ENCODE data around the gene DOCK8.

DOCK8 gene

DNA sequence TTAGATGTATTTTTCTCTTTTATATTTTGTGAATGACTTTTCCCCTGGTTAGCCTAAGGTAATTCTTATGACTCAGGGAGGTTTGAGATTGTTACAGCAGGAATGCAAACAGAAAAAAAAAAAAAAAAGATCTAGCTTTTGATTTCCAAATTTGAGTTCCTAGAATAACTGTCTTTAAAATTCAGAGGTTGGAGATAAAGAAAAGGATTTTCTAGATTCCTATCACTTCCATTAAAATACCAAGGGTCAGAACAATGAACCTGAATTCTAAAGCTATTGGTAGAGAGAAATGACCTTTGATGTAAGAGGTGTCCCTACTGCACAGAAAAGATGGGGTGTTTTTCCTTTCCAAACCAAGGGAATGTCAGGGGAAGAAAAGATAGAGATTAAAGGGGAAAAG, 262.5 kb downstream of the DOCK8 start:
- TF ChIP-seq, protein P1, sequence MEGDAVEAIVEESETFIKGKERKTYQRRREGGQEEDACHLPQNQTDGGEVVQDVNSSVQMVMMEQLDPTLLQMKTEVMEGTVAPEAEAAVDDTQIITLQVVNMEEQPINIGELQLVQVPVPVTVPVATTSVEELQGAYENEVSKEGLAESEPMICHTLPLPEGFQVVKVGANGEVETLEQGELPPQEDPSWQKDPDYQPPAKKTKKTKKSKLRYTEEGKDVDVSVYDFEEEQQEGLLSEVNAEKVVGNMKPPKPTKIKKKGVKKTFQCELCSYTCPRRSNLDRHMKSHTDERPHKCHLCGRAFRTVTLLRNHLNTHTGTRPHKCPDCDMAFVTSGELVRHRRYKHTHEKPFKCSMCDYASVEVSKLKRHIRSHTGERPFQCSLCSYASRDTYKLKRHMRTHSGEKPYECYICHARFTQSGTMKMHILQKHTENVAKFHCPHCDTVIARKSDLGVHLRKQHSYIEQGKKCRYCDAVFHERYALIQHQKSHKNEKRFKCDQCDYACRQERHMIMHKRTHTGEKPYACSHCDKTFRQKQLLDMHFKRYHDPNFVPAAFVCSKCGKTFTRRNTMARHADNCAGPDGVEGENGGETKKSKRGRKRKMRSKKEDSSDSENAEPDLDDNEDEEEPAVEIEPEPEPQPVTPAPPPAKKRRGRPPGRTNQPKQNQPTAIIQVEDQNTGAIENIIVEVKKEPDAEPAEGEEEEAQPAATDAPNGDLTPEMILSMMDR (IDR thresholded peaks at IDR 0.05; ENCODE audit: low read depth, low read length) = no peak
- H3K4me3 ChIP-seq (ENCODE audit: low read depth, low read length) = no peak overlapping the region

DNA sequence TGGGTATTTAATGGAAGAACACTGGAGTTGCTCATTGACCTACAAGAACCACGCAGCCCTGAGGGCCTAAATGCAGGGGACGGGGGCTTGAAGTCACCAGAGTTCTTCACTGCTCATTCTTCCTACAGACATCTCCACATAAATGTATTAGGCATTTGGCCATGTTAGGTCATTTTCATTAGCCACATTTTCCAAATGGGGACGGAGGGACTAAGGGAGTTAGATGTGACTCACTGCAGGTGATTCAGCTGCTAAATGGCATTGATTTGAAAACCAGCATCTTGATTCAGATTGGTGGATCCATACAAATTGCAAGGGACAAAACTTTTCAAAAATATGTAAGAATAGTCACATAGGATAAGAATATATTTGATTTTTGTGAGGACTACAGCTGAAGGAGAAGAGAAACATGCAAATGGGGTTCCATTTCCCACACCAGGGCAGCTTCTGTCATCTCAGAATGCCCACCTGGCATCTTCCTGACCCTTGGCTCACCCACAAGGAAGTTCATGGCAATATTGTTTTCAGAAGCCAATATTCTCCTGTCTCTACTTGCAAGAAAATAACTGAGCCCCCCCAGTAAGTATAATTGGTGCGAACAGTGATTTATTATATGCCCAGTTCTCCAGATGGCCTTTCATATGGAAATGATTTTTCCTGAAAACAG, 264.8 kb downstream of the DOCK8 start:
- TF ChIP-seq, protein P1 (IDR thresholded peaks at IDR 0.05; ENCODE audit: low read depth, low read length) = no peak
- no peak overlapping the region for H3K4me3 ChIP-seq (ENCODE audit: low read depth, low read length)

DNA sequence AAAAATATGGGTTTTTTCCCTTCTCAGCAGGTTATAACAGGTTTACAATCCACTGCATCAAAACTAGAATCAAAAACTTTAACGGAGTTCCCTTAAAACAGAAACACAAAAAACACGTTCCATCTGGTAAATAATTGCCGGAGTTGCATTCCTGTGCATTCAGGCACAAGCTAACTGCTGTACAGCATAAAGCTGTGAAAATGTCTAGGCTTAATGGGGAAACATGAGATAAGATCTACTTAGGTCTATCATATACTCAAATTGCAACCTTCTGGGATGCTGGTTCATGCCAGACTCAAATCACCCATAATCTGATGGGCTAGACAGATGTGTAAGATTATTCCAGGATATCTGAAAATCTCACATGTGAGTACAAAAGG, 265.3 kb downstream of the DOCK8 start:
- TF ChIP-seq, protein P1 (IDR thresholded peaks at IDR 0.05; ENCODE audit: low read depth, low read length) = no peak
- H3K4me3 ChIP-seq (ENCODE audit: low read depth, low read length) = no peak overlapping the region

DNA sequence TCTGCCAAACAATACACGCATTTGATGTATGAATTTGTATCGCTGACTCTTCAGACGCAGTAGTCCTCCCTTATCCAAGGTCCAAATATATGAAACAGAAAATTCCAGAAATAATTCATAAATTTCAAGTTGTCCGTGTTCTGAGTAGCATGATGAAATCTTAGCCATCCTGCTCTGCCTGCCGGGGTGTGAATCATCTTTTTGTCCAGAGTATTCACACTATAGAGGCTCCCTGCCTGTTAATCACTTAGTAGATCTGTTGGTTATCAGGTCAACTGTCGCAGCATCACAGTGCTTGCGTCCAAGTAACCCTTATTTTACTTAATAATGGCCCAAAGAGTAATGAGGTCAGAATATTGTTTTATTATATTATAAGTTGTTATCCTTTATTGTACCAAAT, 268.1 kb downstream of the DOCK8 start:
- no peak overlapping the region for H3K4me3 ChIP-seq (ENCODE audit: low read depth, low read length)
- TF ChIP-seq, protein P1 (IDR thresholded peaks at IDR 0.05; ENCODE audit: low read depth, low read length) = no peak

DNA sequence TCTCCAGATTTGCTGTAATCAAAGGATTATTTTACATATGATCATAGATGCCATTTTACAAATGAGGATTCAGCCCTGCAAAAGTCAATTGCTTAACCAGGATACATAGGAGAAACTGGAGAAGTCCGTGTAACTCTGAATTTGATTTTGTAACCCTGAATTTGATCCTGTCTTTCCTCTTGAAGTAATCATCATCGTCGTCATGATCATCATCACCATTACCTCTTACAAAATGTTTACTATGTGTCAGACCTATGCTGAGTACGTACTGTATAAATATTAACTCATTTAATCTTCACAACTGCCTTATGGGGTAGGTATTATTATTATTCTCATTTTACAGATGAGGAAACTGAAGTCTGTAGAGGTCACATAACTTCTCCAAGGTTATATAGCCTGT, 271.5 kb downstream of the DOCK8 start:
- no peak overlapping the region for H3K4me3 ChIP-seq (ENCODE audit: low read depth, low read length)
- TF ChIP-seq, protein P1 (IDR thresholded peaks at IDR 0.05; ENCODE audit: low read depth, low read length) = no peak

DNA sequence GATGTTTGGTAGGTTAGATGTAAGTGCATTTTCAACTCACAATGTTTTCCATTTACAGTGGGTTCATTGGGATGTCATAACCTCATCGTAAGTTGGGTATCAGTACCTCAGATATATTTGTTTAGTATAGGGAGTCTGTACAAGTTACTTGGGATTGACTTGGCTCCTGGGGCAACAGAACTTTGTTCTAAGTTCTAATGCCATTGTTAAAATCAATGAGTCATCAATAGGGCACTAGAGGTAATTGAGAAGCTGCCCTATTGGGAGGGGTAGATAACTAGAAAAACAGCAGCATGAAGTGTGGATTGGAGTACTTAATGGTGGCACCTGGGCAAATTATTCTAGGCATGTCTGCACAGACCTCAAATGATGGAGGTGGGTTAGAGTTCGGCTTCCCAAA, 272.8 kb downstream of the DOCK8 start:
- H3K4me3 ChIP-seq (ENCODE audit: low read depth, low read length) = no peak overlapping the region
- TF ChIP-seq, protein P1 (IDR thresholded peaks at IDR 0.05; ENCODE audit: low read depth, low read length) = no peak

DNA sequence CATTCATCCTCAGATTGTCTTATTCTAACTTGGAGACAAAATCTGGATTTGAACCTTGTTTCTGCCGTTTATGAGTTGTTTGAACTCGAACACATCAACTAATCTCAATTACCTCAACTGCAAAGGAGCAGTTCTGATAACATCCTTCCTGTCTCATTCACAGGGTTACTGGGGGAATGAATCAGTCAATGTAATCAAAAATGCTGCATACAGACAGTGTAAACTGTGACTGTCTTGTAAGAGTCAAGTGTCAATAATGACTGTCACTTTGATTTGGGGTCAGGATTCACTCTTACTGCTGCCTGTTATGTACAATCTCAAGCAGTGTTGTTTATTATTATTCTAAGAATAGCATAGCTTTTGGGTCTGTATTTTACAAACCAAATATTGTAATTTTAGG, 273.8 kb downstream of the DOCK8 start:
- TF ChIP-seq, protein P1 (IDR thresholded peaks at IDR 0.05; ENCODE audit: low read depth, low read length) = no peak
- H3K4me3 ChIP-seq (ENCODE audit: low read depth, low read length) = no peak overlapping the region
